ENCODE data around the gene APBA2.

GRCh38 chr15:29129221-29129620, 243.4 kb downstream of the APBA2 start:
- TF ChIP-seq CTCF (conservative IDR thresholded peaks at IDR 0.05; ENCODE audit: low read length) = no peak
- no peak for TF ChIP-seq EZH2phosphoT487 (IDR thresholded peaks at IDR 0.05; ENCODE audit: borderline replicate concordance)
